Measurements from ENCODE around the gene HOXC12.

HOXC12 gene

GRCh38 chr12:53997204-53998109 is 42.8 kb downstream of the HOXC12 start:
- no peak for DNase-seq

GRCh38 chr12:53998110-53998899 is 43.6 kb downstream of the HOXC12 start:
- no peak for DNase-seq

GRCh38 chr12:53998900-53999236 is 44.2 kb downstream of the HOXC12 start:
- no peak for DNase-seq

- DNase-seq, result no peak
Measured at GRCh38 chr12:53999559-54000115, 44.9 kb downstream of the HOXC12 start.

GRCh38 chr12:54000116-54001114 is 45.7 kb downstream of the HOXC12 start, which contains the start of gene HOXC9:
Gene HOXC9 (plus strand): TSS chr12:54000161. CDS start chr12:54000189, 28 bp downstream.
- no peak for DNase-seq

GRCh38 chr12:54001283-54002187 is 46.8 kb downstream of the HOXC12 start:
- DNase-seq, result no peak

- DNase-seq, result no peak
Measured at GRCh38 chr12:54002278-54002914, 47.7 kb downstream of the HOXC12 start.

GRCh38 chr12:54002915-54003389 is 48.2 kb downstream of the HOXC12 start:
- DNase-seq, result no peak

- no peak for DNase-seq
Measured at GRCh38 chr12:54003625-54004024, 48.9 kb downstream of the HOXC12 start.

- DNase-seq, result no peak
Measured at GRCh38 chr12:54004063-54004840, 49.5 kb downstream of the HOXC12 start.

- no peak for DNase-seq
Measured at GRCh38 chr12:54004841-54005530, 50.3 kb downstream of the HOXC12 start.

GRCh38 chr12:54005531-54005852 is 50.8 kb downstream of the HOXC12 start:
- DNase-seq, result no peak

- peak; percentile 75 for DNase-seq
Measured at GRCh38 chr12:54005853-54006558, 51.3 kb downstream of the HOXC12 start.

- no peak for DNase-seq
Measured at GRCh38 chr12:54006559-54007220, 52.0 kb downstream of the HOXC12 start.

GRCh38 chr12:54007538-54008259 is 53.0 kb downstream of the HOXC12 start:
- DNase-seq, result no peak

GRCh38 chr12:54008260-54008552 is 53.5 kb downstream of the HOXC12 start:
- DNase-seq, result no peak
